Dedifferentiated amniotic fluid mesenchymal stem cell (primary cell): ENCODE measurements around the gene SSR2.
"Not testable (repeated sequence)": the region's sequence is repeated elsewhere in the genome, so short reads cannot be mapped to it uniquely, and the experiment has no call there.

Experiments
- DNase-seq: peaks from one replicate; pipeline ENCODE4 v3.0.0-alpha.2; 2016; ENCODE audit errors: extremely low spot score

Gene SSR2

GRCh38 chr1:156048663-156049258 is 28.0 kb upstream of the SSR2 start:
- no peak for DNase-seq

GRCh38 chr1:156045076-156045475 is 24.3 kb upstream of the SSR2 start:
- no peak for DNase-seq

- no peak for DNase-seq
Measured at GRCh38 chr1:156042828-156043227, 22.1 kb upstream of the SSR2 start.

GRCh38 chr1:156034991-156035390 is 14.2 kb upstream of the SSR2 start:
- not testable (repeated sequence) for DNase-seq

- no peak for DNase-seq
Measured at GRCh38 chr1:156033011-156033410, 12.3 kb upstream of the SSR2 start.

- DNase-seq = no peak
Measured at GRCh38 chr1:156026588-156026987, 5.8 kb upstream of the SSR2 start.

- no peak for DNase-seq
Measured at GRCh38 chr1:156025876-156026275, 5.1 kb upstream of the SSR2 start.

- no peak for DNase-seq
Measured at GRCh38 chr1:156024801-156025200, 4.0 kb upstream of the SSR2 start.

GRCh38 chr1:156021954-156022353 is 1.2 kb upstream of the SSR2 start:
- DNase-seq = no peak

GRCh38 chr1:156021093-156021428 is 310 bp upstream of the SSR2 start:
- DNase-seq = no peak

- DNase-seq = no peak
Measured at GRCh38 chr1:156019946-156020292, 832 bp downstream of the SSR2 start.

GRCh38 chr1:156014829-156015228 is 5.9 kb downstream of the SSR2 start:
- DNase-seq = no peak

GRCh38 chr1:156012051-156012817 is 8.5 kb downstream of the SSR2 start:
- DNase-seq = no peak

GRCh38 chr1:156009404-156009803 is 11.3 kb downstream of the SSR2 start:
- DNase-seq = no peak

GRCh38 chr1:156006666-156007376 is 13.9 kb downstream of the SSR2 start:
- no peak for DNase-seq

- DNase-seq = no peak
Measured at GRCh38 chr1:156004843-156005584, 15.7 kb downstream of the SSR2 start.

- DNase-seq = no peak
Measured at GRCh38 chr1:156003923-156004188, 16.9 kb downstream of the SSR2 start.

GRCh38 chr1:156002188-156002911 is 18.4 kb downstream of the SSR2 start:
- no peak for DNase-seq

- DNase-seq = no peak
Measured at GRCh38 chr1:156001662-156002171, 19.0 kb downstream of the SSR2 start.

GRCh38 chr1:156001021-156001661 is 19.6 kb downstream of the SSR2 start:
- no peak for DNase-seq

GRCh38 chr1:155999964-156000363 is 20.8 kb downstream of the SSR2 start:
- DNase-seq = no peak
